ENCODE results near the gene CD40LG.
A peak's percentile ranks its signal among the peaks of the same experiment; 100 is the strongest.

CD40LG gene

DNA sequence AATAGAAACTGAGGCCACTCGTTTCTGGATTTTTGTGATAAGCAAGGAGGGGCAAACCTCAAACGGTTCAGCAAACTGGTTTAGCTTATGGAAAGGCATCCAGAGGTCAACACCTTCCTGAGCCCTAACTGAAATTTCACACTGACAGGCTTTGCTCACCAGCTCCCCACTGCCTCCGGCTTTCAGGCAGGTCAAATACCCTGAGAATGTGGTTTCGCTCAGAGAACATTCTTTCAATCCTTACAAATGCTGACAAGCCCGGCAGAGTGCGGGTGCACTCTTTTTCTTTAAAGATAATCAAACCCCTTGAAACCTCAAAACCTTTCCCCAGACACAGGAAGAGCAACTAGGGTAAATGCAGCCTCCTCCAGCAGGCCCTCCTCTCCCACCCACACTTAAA is 41.5 kb downstream of the CD40LG start:
- intact Hi-C loops (cut with DNase I) = no loop called here
- DNase-seq = no peak

GRCh38 chrX:136691028-136691809 is 43.3 kb downstream of the CD40LG start:
- intact Hi-C loops (cut with DNase I) = no loop called here
- DNase-seq = no peak

DNA sequence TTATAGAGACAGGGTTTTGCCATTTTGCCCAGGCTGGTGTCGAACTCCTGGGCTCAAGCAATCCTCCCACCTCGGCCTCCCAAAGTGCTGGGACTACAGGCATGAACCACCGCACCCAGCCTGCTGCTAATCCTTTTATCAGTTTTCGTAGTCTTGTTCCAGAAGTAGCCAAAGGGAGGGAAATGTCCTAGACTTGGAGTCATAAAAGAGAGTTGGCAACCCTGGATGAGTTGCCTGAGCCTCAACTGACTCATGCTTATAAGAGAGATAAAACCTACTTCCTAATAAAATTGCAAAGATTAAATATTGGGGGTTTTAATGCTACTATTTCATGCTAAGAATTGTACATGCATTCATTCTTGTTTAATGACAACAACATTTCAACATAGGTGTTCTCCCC is 44.3 kb downstream of the CD40LG start:
- DNase-seq = no peak
- intact Hi-C loops (cut with DNase I) = no loop called here

GRCh38 chrX:136694431-136695087 is 46.6 kb downstream of the CD40LG start:
- intact Hi-C loops (cut with DNase I) = no loop called here

DNA sequence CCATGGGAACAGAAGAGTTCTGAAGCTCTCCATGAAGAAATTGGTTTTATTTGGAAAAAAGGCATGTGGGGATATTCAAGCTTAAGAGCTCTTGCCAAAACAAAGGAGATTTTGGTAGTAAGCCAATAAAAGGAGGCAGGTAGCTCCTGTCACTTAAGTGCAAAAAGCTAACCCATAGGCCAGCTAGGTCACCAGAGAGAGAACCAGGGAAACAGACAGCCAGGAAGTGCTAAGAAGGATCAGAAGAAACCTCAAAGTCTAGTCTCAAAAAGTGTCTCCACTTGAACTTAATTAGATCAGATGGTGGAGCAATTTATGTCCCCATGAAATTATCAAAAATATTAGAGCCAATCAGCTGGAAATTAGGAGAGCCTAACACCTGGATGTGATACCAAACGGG is 49.2 kb downstream of the CD40LG start:
- intact Hi-C loops (cut with DNase I) = no loop called here
- no peak for DNase-seq

More at GRCh38 chrX:136694431-136695087, 46.6 kb downstream of the CD40LG start:
- peak in 7 of 42 donors; percentile 2 to 41 (median 21) for DNase-seq

GRCh38 chrX:136708348-136708747 is 60.4 kb downstream of the CD40LG start:
- no peak for DNase-seq
- intact Hi-C loops (cut with DNase I) = no loop called here
